Activated T-cell treated with anti-CD3 and anti-CD28 coated beads, Interleukin-2, amount 50 U/mL, for 1 hour (primary cell): ENCODE data around the gene MEF2A.

Experiments used
- DNase-seq: peaks from one replicate; pipeline ENCODE4 v3.0.0-alpha.2; 2020

The MEF2A gene

DNA sequence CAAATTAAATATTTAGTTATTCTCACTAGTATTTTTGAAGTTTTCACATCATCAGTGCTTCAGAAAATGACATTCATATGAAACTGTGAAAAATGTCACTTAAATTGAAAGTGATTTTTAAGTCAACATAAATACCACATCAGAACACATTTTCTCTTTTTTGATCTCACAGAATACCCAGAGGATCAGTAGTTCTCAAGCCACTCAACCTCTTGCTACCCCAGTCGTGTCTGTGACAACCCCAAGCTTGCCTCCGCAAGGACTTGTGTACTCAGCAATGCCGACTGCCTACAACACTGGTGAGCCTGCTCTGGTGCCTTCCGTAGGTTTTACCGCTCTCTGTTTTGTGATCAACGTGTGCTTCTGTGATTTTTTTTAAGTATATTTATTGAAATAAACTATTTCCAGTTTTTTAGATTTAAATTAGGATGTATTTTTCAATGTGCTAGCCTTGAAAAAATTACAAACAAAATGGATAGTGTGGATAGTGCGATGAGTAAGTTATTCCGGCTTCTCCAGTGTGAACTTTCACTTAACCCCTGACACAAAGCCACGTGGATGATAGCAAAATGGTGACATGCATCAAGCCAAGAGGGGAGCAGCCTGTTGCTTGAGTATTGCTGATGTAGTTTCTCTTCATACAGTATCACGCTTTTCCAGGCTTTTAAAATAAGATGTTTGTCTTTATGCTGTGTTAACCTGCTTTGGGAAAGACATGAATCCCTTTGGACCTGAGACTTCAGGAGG, 140.9 kb downstream of the MEF2A start:
- no peak for DNase-seq

DNA sequence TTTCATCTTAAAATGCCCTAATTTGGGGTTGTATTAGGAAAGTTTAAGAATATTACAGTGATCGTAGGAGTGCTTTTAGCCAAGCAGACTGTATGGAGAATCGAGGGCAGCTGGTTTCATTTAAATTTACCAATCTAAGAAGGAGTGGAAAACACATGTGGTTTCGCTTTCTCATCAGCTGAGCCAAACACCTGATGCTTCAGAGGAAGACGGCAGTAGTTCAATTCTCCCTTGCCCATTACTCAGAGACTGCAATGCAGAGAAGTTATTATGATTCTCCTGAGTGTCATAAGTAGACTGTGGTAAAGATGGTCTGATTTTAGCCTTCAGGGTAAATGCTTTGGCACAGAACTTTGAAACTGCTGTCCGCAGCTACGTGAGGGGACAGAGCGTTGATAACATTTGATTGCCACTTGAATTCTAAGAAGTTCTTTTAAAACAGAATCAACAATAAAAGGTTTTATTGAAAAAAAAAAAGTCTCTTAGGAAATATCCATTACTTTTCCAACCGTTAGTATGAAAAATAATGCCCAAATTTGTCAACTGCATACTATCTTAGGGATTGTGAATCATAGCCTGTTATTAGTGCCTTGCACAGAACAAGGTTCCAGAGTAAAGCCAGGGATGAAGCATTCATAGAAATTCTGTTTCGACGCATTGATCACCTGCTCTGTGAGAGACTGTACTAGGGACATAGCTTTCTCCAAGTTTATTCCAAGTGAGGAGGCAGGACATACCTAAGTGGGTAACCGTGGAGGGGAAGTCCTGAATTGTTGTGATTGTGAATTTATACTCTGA, 141.9 kb downstream of the MEF2A start:
- no peak for DNase-seq

DNA sequence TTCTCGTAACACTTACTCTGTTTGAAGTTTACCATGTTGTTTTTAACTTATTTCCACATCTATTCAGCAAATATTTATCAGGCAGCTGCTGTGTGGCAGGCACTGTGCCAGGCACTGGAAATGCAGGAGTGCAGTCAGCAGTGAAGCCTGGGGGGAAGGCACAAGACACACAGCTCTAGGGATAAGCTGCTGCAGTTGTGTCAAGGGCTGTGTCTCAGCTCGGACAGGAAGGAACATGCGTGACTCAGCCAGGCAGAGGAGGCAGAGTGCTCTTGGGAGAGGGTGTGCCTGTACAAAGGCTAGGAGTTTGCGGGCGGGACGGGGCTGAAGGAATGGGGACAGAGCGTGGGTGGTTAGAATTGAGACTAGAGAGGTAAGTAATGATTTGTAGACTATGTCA, 142.8 kb downstream of the MEF2A start:
- DNase-seq: no peak

DNA sequence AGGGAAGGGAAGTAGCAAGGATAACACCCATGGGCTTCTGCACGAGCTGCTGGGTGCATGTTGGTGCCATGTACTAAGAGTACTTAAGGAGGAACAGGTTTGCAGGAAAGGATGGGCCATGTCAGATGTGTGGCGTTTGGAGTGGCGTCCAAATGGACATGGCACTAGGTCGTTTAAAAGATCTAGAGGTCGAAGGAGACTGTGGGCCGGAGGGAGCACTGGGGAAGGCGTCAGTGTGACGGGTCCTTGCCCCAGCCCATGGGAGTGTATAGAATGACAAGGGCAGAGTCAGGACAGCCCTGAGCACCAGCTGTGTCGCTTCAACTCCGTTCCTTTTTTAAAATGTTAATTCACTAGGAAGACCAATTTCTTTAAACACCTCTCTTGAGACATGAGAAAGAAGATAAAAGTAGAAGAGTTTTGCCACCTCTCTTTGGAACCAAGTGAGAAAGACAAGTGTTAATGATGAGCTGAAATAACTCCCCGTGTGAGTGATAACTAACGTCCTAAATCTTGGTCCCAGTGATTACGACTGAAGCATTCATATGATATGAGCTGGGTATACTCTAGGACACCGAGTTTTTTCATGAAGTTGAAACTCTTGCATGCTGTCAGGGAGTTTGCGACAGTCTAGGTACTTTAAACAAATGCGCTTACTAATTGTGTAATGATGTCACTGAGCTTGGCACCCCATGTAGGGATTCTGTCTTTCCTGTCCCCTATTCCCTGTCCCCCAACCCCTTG, 143.6 kb downstream of the MEF2A start:
- DNase-seq: no peak

DNA sequence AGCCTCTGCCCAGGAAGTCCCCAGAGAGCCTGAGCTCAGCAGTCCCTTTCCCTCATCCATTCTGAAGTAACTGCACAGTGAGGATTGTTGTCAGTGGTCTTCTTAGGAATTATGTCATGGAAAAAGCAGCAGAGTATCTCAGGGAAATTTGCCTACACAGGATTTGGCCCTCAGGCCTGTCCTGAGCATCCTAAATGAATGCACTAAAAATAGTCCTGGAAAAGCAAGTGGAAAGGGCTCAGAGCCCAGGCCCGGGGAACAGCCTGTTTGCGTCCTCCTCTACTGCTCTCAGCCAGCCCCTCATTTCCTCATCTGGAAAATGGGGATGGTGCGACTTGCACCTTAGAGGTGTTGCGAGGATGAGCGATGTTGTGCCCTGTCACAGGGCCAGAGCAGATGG, 145.8 kb downstream of the MEF2A start:
- DNase-seq: no peak

DNA sequence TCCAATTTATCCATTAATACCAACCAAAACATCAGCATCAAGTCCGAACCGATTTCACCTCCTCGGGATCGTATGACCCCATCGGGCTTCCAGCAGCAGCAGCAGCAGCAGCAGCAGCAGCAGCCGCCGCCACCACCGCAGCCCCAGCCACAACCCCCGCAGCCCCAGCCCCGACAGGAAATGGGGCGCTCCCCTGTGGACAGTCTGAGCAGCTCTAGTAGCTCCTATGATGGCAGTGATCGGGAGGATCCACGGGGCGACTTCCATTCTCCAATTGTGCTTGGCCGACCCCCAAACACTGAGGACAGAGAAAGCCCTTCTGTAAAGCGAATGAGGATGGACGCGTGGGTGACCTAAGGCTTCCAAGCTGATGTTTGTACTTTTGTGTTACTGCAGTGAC, 146.6 kb downstream of the MEF2A start:
- no peak for DNase-seq

DNA sequence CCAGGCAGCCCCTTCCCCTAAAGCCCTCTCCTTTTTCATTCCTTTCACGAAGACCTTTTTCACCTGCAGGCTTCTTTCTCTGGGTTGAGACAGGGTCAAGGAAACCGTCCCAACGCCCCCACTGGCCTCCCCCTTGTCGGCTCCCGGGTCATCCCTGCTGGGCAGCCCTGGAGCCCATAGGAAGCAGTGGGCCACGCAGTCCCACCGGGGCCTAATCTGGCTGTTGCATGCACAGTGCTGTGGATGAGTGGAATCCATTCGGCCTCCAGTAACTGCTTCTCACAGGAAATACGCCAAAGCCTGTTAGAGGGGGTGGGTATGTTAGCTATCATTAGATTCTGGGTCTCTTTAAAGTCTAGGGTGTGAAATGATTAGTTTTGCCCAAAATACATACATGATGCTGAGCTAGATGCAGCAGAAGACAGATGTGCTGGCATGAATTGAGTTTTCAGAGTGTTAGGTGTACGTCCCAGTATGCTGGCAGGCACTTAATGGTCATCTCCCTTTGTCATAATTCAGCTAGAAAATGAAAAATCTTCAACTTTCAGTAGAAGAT, 150.8 kb downstream of the MEF2A start:
- no peak for DNase-seq

DNA sequence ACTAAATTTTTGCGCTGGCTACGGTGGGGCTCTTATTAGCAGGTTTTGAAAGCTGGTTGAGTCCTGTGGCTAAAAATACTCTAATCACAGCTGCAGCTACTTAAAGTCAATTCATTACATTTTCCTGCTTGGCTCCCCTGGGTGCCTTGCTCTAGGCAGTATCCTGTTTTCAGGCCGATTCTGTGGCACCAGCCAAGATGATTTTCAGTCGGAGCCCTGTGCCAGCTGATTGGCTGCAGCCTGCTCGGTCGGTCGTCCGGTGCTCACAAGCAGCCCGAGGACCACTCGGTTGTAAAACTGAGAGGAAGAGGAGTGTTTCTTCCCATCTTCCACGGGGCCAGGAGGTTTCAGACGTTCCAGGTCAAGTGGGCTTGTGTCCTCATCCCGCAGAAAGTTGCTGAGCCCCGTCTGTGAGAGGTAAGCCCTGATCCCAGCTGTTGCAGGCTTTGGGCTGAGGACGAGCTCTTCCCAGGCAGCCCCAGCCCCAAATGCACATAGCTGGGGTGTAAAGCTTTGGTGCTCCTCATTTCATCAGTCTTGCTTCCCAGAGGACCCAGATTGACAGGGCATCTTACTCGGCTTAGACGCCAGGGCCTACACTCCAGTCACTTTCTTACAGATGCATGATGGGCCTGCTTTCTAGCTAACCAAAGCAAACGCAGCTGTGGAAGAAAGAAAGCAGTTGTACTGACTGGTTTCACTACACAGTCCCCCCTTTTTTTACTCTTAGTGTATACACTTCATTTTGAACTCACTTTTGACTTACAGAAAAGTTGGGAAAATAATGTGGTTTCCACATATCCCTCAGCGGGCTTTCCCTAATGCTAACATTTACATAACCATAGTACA, 151.6 kb downstream of the MEF2A start:
- no peak for DNase-seq

DNA sequence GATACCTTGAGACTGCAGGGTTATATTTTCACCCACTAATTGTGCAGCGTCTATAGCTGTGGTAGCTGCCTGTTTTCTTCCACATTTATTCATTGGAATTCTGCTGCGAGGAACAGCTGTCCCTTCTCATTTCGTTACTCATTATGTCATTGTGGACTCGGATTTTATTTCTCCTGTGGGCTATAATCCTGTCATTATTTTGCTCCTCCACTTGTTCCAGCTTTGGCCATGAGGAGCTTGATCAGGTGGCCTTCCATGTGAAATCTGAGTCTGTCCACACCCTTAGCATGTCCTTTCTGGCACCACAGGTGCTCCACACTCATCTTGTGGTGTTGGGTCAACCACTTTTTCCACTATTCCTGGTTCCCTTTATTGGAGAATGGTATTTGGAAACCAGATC, 152.6 kb downstream of the MEF2A start:
- no peak for DNase-seq

DNA sequence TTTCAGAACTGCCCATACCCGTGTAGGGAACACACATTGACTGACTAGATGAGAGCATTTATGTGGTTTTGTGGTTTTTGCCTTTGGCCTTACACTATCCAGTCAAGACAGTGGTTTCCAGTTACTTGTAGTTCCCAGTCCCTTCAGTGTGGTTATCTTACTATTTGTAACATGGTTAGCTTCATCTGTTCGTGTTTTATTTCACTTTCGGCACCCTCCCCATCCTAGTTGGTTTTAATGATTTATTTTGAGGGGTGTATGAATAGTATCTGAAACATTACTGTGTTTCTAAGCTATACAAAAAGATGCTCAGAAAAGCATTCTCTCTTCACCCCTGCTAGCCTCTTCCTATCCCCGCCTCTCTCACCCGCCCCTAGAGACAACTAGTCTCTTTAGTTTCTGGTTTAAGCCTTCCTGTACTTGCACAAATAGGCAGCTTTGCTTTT, 153.3 kb downstream of the MEF2A start:
- DNase-seq: no peak

DNA sequence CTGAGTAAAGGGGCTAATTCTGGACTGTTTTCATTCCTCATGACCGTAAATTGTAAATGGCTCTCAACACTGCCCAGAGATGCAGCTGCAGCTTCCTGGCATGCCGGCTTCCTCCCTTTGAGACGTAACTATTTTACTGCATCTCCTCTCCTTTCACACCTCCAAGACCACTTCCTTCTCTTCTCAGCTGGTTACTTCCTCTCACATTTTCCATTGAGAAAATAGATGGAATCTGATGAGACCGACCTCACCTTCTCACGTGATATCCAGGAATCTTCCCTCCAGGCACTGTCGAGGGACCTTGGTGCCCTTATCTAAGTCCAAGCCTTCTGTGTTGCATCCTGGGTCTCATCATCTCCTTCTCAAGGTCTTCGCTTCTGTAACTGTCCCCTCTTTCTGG, 154.7 kb downstream of the MEF2A start:
- DNase-seq: no peak

DNA sequence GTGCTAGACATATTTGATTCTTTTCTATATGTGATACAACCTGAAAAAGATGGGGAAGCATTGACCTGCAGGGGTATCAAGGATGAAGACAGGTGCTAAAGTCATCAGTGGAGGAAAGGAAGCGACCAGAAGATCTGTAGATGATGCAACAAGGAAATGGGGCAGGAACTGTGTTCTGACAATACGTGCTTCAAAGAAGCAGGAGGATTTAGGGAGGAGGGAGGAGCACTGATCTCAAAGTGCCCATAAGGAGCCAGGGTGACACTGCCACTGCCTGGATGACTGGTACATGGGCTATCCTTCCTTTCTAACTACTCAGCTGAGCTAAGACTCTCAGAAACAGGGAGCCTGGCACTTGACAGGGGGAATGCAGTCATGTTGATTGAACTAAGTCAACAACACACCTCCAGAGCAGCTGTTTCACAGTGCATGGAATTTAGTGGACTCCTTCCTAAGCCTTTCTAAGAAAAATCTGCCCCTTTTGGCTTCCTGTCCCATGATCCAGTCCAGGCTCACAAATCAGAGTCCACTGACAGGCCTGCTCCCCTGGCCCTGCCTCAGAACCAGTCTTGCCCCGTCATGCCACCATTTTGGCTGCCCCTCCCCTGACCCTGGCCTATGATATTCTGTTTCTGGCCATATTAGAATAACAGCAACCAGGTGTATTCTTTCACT, 155.5 kb downstream of the MEF2A start:
- DNase-seq: no peak

DNA sequence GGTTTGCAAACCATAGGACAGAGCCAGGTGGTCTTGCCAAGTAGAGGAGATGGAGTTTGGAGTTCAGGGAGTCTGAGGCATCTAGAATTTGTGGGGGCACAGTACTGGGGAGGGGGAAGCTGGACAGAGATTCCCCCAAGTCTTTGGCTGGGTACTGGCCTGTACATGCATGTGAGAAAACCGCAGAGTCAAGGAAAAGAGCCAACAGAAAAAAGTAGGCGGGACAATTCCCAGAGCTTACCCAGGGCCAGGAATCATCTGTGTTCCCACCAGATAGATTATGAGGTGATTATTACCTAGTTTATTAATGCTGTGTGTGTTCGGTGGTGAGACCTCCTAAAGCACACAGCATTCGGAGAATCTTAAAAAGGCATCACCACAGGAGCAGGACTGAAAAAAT, 156.1 kb downstream of the MEF2A start:
- no peak for DNase-seq

DNA sequence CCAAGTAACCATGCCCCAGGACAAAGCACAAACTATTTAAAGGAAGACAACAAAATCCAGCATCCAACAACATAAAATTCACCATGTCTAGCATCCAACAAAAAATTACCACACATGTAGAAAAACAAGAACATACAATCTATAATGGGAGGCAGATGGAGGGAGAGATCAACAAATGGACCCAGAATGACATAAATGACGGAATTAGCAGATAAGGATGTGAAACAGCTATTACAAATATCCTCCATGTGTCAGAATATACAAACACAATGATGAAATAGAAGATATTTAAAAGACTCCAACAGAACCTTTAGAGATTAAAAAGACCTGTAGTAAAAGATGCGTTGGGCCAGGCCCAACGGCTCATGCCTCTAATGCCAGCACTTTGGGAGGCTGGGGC, 156.6 kb downstream of the MEF2A start:
- no peak for DNase-seq

DNA sequence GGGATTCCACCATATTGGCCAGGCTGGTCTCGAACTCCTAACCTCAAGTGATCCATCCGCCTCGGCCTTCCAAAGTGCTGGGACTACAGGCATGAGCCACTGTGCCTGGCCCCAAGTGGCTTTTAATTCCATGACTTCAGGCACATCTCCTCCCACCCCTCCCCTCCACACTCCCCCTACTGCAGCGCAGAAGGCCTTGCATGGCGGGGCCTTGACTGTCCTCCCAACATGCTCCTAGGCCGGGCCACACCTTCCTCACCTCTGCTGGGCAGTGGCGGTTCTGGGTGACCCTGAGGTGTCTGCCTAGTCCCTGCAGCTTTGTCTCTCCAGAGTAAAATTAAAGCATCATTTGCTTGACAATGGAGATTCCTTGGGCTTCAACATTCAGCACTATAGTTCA, 160.5 kb downstream of the MEF2A start:
- no peak for DNase-seq

DNA sequence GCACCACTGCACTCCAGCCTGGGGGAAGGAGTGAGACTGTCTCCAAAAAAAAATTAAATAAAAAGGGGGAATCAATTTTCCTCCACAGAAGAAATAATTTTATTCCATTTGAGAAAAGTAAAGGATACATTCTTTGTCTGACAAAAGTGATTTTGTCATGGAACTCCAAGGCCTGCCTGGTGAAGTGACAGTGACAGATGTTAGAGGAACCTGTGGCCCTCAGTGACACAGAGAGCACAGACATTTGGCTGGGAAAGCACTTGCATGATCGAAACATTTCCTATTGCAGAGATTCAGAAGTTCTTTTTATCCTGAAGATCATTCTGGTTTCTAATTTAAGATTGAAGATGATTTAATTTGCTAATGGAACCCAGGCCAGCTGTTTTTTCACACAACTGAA, 161.5 kb downstream of the MEF2A start:
- no peak for DNase-seq

DNA sequence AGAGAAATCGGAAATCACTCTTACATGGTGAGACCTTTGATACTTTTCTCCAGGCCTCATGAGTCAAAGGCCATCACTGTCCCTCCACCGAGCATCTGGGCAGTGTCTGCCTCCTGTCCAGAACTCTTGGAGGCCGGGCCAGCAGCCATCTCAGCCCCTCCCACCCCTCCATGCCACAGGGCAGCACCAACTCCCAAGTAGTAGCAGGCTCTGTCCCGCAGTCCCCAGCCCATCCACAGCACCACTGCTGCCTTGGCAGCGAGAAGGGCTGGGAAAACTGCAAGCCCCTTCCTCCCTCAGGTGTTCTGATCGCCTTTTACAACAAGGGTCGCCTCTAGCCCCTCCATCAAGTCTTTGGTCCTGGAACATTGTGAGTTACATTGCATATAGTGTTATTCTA, 161.9 kb downstream of the MEF2A start:
- no peak for DNase-seq

DNA sequence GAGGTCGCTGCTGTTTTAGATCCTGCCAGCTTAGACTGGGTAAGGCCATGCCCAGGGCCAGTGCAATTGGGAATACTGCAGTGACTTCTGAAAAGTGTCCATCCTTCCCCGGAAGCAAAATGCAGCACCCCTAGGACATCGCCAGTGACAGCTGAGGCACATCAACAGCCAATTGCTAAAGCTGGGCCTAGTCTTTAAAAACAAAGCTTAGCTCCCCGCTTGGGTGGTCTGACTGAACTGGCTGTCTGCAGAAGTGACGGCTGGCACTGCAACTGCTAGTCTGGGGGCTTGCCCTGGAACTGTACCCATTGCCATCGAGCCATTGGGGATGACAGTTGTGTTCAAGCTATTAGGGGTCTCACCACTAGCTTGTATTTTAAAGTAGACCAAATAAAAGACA, 163.1 kb downstream of the MEF2A start:
- DNase-seq: no peak

DNA sequence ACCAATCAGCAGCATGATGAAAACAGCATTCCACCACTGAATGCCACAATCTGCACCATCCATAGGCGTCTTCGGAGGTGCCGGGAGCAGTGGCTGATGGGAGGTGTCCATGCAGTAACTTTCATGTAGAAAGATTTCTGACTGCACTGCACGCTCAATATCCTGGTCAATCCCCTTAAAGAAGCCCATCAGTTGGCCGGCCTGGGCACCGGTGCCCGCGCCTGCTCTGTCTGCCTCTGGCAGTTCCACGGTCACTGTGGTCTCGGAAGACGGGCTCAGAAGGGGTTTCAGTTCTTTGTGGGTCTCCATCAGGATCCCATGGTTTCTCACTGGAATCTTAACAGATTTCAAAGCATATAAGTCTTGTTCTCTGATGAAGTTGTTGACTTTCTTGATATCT, 163.5 kb downstream of the MEF2A start:
- DNase-seq: no peak

DNA sequence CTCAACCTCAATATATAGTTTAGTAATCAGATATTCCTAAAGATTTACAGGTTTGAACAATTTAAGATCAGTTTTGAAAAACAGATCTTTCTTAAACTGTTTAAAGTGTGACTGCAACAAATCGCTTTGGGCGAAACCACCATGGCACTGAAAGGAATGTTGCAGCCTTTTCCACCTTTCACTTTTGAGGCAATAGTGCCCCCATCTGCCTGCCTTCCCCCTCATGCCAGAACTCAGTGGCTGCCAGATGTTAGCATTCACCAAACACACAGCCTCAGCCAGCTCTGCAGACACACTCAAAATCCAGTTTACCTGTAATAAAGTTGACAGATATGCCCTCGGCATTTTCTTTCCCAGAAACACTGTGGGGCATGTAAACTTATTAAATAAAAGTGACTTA, 164.1 kb downstream of the MEF2A start:
- no peak for DNase-seq

DNA sequence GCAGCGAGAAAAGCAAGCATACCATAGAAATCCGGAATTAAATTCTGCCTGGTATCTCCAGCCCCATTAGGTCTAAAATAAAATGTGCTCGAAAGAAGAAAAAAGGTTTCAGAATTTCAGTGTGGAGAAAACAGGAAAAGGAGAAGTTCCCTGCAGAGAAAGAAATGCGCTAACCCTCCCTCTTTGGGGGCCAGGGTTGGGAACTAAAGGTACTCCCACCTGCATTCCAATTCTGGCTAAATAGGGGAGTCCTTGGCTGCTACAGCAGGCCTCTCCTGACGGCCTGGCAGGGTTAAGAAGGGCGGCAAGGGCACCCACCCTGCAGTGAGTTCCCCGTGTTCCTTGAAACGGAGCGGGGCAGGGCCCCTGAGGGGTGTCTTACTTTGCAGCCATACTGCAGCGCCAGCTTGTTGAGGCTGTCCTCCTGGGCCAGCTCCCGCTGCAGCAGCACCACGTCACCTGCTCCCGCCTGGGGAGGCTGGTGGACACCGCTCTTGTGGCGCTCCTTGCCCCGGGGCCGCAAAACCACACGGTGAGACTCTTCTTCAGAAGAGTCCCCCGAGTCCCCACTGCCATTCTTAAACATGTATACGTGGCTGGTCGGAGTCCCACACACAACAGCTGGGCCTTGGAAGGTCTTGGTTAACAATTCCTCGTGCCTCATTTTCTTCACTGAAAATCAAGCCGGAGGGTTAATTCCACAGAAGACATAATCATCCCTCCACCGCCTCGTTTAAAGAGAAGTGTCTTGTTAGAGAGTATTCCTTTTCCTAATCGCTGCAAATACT, 165.7 kb downstream of the MEF2A start:
- DNase-seq: no peak
